Fibroblast of skin of left biceps (primary cell): ENCODE measurements around the gene FLOT2.
A peak's percentile ranks its signal among the peaks of the same experiment; 100 is the strongest.
"Not testable (repeated sequence)": the region's sequence is repeated elsewhere in the genome, so short reads cannot be mapped to it uniquely, and the experiment has no call there.

Experiments
- DNase-seq, 2 experiments: peaks; one replicate each; pipeline ENCODE4 v3.0.0-alpha.2; 2013; ENCODE audit warnings: low read depth in 2 of 2

The FLOT2 gene, protein sequence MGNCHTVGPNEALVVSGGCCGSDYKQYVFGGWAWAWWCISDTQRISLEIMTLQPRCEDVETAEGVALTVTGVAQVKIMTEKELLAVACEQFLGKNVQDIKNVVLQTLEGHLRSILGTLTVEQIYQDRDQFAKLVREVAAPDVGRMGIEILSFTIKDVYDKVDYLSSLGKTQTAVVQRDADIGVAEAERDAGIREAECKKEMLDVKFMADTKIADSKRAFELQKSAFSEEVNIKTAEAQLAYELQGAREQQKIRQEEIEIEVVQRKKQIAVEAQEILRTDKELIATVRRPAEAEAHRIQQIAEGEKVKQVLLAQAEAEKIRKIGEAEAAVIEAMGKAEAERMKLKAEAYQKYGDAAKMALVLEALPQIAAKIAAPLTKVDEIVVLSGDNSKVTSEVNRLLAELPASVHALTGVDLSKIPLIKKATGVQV

DNA sequence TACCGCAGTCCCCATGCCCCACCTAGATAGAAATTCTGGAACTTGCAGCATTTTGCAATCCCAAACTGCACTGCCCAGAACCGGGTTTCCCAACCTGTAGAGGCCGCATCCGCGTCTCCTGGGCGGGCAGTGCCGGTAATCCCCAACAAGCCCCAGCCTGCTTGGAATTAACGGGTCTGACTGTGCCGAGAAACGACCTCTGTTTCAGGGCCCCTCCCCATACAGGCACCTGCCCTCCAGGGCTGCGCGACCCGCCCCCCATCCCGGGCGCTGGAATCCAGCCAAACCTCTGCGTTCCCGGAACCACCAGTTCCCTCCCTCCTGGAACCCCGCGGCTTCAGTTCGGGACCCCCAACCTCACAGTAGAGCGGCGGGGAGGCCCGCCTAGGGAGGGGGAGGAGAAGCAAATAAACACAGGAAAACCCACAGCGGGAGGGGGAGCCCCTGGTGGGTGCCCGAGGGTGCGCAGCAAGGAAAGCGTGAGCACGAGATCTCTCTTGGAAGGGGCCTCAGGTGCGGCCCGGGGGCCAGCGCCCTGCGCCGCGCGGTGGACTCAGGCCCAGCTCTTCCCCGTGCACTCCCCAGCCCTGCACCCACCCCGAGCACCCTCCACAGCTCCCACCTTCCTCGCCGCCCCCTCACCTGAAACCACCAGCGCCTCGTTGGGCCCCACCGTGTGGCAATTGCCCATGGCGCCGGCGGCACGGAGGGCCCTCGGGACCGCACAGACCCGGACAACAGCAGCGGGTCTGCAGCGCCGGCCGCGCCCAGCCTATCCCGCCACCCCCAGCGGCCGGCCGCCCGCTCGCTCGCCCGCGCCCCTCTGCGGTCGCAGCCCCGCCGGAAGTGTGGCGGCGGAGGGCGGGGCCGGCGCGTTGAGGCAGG is at the start of gene FLOT2:
Gene FLOT2, minus strand, starts transcription at position 850 of the 885 bp plus-strand sequence. Its CDS starts 159 bp downstream, at position 691.
- no peak for DNase-seq

DNA sequence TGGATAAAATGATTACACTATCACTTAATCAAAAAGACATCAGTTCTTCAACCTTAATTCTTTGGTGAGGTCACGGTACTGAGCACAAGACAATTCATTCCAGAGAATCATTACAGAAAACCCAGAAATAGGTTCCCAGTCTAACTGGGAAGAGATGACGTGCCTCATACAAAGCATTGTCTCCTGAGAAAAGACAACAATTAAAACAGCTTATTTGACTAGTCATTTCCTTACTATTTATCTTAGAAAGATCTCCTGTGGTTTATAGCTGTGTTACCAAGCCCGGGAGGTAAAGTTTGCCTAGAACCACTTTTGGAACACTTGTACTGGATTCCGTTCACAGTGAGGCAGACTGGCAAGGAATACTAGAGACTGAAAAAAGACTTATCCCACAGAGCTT is 48.7 kb upstream of the FLOT2 start:
- DNase-seq: no peak

GRCh38 chr17:28944862-28945741 is 47.6 kb upstream of the FLOT2 start:
- no peak for DNase-seq

DNA sequence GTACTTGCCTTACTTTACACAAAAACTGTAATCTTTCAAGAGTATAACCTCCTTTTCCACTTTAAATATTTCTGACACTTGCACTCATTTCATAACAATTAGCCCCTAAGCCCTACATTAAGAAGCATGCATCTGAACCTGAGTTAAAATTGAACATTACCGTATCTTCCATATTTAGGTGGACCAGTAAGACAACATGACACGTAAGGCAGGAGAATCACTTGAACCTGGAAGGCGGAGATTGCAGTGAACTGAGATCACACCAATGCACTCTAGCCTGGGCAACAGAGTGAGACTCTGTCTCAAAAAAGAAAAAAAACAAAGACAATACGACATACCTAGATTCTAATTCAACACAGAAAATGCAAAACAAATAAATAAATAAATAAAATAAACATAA is 46.8 kb upstream of the FLOT2 start:
- DNase-seq: no peak

DNA sequence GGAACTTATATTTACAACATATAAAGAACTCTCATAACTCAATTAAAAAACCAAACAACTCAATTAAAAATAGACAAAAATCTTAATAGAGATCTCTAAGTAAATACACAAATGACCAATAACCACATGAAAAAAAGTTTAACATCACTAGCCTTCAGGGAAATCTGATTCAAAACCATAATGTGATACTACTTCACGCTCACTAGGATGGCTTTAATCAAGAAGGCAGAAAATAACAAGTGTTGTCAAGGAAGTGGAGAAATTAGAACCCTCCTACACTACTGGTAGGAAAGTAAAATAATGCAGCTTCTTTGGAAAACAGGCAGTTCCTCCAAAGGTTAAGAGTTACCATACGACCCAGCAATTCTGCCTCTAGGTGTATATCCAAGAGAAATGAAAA is 45.4 kb upstream of the FLOT2 start:
- no peak for DNase-seq

GRCh38 chr17:28941251-28941650 is 43.7 kb upstream of the FLOT2 start:
- no peak for DNase-seq

GRCh38 chr17:28940675-28941074 is 43.1 kb upstream of the FLOT2 start:
- DNase-seq: no peak

- DNase-seq: no peak
Measured at GRCh38 chr17:28940142-28940541, 42.6 kb upstream of the FLOT2 start.

- DNase-seq: no peak
Measured at GRCh38 chr17:28938552-28938951, 41.0 kb upstream of the FLOT2 start.

DNA sequence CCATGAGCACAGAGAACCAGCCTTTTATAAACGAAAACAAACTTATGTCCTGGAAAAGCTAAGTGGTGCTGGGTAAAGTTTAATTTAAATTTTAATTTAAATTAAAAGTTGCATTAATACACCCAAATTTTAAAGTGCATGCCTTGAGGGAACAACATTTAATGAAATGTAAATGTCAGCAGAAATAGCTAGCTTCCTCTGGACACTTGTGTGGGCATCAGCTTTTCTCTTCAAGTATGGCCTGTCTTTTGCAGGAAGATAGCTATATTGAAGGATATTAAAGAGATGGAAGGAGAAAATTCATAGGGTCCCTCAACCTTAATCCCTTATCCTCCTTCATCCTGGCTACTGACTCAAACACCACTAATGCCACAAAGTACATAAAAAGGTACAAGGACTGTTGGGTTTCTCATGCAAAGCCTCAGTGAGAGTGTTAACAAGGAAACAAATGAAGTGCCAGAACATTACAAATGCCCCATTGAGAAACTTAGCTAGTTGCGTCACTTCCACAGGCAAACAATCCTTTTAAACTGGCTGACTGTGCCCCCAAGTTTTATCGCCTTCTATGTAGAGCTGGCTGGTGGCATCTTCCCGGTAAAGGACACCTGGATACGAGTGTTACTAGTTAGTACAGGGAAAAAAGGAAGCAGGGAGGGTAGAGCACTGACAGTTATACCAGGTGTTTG is 39.7 kb upstream of the FLOT2 start:
- no peak for DNase-seq

DNA sequence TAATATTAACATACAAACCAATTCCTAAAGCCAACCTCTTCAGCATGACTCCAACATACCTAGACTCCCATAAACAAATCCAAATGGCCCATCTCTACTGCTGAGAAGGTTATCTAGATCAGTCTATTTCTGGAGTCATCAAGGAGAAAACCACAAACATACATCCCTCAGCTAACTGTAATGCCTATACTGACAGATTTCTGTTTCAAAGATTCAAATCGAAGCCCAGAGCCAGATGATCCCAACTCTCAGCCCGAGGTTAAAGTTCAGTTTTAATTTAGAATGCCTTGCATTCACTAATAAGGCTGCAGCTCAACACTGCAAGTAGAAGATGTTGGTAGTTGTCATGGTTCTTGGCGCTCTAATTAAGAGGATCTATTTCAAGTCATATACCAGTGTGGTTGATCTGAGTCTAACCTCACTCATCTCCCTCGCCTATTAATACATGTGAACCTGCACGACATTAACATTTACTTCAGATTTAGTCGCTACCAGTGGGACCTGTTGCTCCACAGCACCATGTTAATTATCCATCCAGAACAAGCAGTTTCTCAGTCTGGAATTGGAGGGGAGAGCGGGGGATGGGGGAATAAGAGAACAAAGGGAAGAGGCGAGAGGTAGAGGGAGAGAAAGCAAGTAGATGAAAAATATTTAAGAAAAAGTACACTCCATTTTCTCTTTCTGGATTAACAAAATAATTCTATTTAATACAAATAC is 38.4 kb upstream of the FLOT2 start:
- no peak for DNase-seq

DNA sequence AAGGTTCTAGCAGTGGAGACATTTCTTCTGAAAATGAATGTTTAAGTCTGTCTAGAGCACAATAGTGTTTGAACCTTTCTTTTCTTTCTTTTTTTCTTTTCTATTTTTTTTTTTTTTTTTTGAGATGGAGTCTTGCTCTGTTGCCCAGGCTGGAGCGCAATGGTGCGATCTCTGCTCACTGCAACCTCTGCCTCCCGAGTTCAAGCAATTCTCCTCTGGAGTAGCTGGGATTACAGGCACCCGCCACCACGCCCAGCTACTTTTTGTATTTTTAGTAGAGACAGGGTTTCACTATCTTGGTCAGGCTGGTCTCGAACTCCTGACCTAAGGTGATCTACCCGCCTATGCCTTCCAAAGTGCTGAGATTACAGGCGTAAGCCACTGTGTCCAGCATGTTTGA is 37.0 kb upstream of the FLOT2 start:
- DNase-seq: not testable (repeated sequence)

- no peak for DNase-seq
Measured at GRCh38 chr17:28929787-28930186, 32.3 kb upstream of the FLOT2 start.

DNA sequence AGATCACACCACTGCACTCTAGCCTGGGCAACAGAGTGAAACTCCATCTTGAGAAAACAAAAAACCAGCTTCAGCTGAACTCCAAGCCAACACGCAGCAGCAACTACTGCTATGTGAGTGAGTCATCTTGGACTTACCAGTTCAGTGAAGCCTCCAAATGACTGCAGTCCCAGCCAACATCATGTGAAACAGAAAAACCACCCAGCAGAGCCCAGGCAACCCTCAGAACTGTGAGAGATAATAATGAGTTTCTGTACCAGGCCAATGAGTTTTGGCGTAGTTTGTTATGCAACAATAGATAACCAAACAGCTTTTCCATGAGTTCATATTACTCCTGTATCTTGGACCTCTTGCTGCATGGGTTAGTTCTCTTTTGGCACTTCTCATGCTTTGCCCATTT is 30.5 kb upstream of the FLOT2 start:
- DNase-seq: no peak

GRCh38 chr17:28926786-28927185 is 29.3 kb upstream of the FLOT2 start:
- no peak for DNase-seq

DNA sequence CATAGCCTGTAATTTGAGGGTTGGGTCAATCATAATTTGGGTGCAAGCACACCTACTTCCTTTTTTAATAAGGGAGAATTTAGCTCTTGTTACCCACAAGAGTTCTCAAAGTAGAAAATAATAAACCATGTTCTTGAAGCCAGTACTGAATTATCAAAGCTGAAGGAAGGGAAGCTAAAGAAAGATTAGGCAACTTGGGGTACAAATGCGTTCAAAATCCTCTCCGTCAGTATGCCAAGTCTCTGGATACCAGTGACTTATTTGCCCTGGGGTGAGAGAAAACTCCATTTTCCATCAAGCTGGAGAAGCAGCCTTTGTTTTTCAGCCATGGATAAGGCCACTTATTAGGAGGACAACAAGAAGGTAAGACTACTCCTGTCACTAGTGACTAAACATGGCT is 28.8 kb upstream of the FLOT2 start:
- DNase-seq: no peak

- DNase-seq: peak in 1 of 2 experiments; percentile 45
Measured at GRCh38 chr17:28925912-28926365, 28.4 kb upstream of the FLOT2 start.

DNA sequence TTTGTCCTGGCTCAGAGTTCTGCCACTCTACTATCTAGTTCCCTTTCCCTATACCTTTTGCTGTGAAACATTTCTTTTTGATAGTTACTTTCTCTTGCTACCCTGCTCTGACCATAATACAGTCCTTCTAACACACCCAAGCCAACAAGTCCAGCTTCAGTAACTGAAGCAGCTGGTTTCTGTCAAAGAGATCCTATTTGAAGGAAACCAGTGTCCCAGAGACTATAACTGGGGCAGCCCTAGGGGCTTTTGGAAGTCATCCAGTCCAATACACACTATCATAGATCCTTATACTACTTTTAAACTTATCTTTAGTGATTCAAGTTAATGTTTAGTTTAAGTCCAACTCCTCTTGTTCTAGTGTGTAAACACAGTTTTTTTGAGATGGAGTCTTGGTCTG is 22.7 kb upstream of the FLOT2 start:
- no peak for DNase-seq

DNA sequence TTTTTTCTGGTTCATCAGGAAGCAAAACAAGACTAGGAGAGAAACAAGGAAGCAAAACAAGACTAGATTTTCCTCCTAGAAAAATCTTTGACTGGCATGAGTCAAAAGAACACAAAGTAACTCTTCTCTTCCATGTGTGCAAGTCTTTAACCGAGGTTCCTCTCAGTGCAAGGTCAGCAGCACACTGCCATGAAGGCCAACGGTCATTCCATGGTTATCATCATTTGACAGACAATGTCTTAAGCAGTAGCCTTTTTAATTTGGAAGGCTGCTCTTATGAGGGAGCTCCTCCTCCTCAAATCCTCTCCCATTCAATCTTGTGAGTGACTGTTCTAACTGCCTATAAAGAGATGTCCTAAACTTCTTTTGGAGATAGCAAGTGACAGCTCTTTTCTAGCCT is 20.8 kb upstream of the FLOT2 start:
- DNase-seq: no peak

- DNase-seq: no peak
Measured at GRCh38 chr17:28917465-28917864, 19.9 kb upstream of the FLOT2 start.
